Endothelial cell of umbilical vein (primary cell): Measurements from ENCODE around the gene RPLP2. TPM values are rescaled to one million over a fixed set of nuclear protein-coding genes. Genes with fewer than 3 reads are reported as not detected.

Source experiments
- BruUV-seq: library from RNA; stranded (reverse); fragments of 400-500 nt; replicated peaks from 2 replicates; lab custom pipeline; 2021; lab: Mats Ljungman, UMichigan
- CTCF ChIA-PET: fragments of 300-600, 350-600 bp; sonication (Branson Sonifier 250); formaldehyde crosslinking; loops from one replicate; lab custom pipeline; 2021; ENCODE audit warnings: antibody characterized with exemption, inconsistent platforms; lab: Charles Lee
- POLR2A ChIA-PET: fragments of 300-600, 350-600 bp; sonication (Branson Sonifier 250); formaldehyde crosslinking; loops from one replicate; lab custom pipeline; 2021; ENCODE audit warnings: antibody characterized with exemption, inconsistent platforms; lab: Charles Lee
- DNase-seq: peaks from one replicate; pipeline ENCODE4 v3.0.0-alpha.2; 2011; ENCODE audit warnings: low read depth, low spot score
- FAIRE-seq: peaks from 2 replicates; lab custom pipeline; 2011; peaks lifted over from hg19 to GRCh38; lab: Jason Lieb, UNC
- H2AFZ ChIP-seq: 2 replicates; pipeline ENCODE4 v1.6.0; 2012; ENCODE audit warnings: low read depth, low read length, control low read depth, inconsistent platforms
- H3K27ac ChIP-seq: 2 replicates; pipeline ENCODE4 v1.5.1; 2011; ENCODE audit warnings: low read depth, mild to moderate bottlenecking, control low read depth, low read length, moderate library complexity; ENCODE audit not compliant: insufficient read depth
- H3K27me3 ChIP-seq, 2 experiments: 2 replicates each; pipeline versions ENCODE4 v1.6.0 to v1.6.1; 2011; ENCODE audit warnings: low read length in 2 of 2, mixed read lengths in 1 of 2; ENCODE audit not compliant: control insufficient read depth in 2 of 2, insufficient read depth in 2 of 2
- H3K36me3 ChIP-seq, 2 experiments: 2 replicates in 1 of 2; 3 replicates in 1 of 2; pipeline ENCODE4 v1.5.1; 2011; ENCODE audit warnings: low read length in 2 of 2, mild to moderate bottlenecking in 1 of 2, moderate library complexity in 1 of 2; ENCODE audit not compliant: control insufficient read depth in 2 of 2, insufficient read depth in 2 of 2; ENCODE audit errors: extremely low read depth in 1 of 2
- H3K4me1 ChIP-seq: 3 replicates; pipeline ENCODE4 v1.5.1; 2011; ENCODE audit warnings: mild to moderate bottlenecking, low read length; ENCODE audit not compliant: control insufficient read depth, insufficient read depth; ENCODE audit errors: extremely low read depth
- H3K4me2 ChIP-seq: 2 replicates; pipeline ENCODE4 v1.6.1; 2011; ENCODE audit warnings: low read length, control low read depth, mixed read lengths; ENCODE audit not compliant: insufficient read depth
- H3K4me3 ChIP-seq, 3 experiments: fragments of 200-600 bp in 1 of 3; sonication (generic), shearing (Covaris generic) in 1 of 3; replicated peaks in 1 of 3; 2 replicates each; pipeline ENCODE4 v1.5.1; 2011 to 2016; ENCODE audit warnings: control low read depth in 3 of 3, low read length in 3 of 3, mild to moderate bottlenecking in 2 of 3, inconsistent platforms in 1 of 3, low read depth in 1 of 3, moderate library complexity in 1 of 3; ENCODE audit not compliant: insufficient read depth in 1 of 3
- H3K79me2 ChIP-seq: 2 replicates; pipeline ENCODE4 v1.6.0; 2012; ENCODE audit warnings: low read length, inconsistent platforms; ENCODE audit not compliant: control insufficient read depth, insufficient read depth
- H3K9ac ChIP-seq: replicated peaks from 2 replicates; pipeline ENCODE3; 2011; ENCODE audit warnings: low read length, control low read depth; ENCODE audit not compliant: insufficient read depth; ENCODE audit errors: extremely low read depth
- H3K9me1 ChIP-seq: replicated peaks from 3 replicates; pipeline ENCODE4 v1.6.0; 2011; ENCODE audit warnings: mild to moderate bottlenecking, low read length; ENCODE audit not compliant: control insufficient read depth, insufficient read depth; ENCODE audit errors: extremely low read depth
- H3K9me3 ChIP-seq: replicated peaks from 2 replicates; pipeline ENCODE4 v1.5.1; 2012; ENCODE audit warnings: low read length, inconsistent platforms; ENCODE audit not compliant: control insufficient read depth, insufficient read depth
- H4K20me1 ChIP-seq: replicated peaks from 2 replicates; pipeline ENCODE3; 2011; ENCODE audit warnings: mild to moderate bottlenecking, low read length; ENCODE audit not compliant: control insufficient read depth, insufficient read depth; ENCODE audit errors: extremely low read depth
- JUN ChIP-seq: IDR thresholded peaks from 2 replicates; pipeline ENCODE4 v1.6.1; 2011; ENCODE audit warnings: borderline replicate concordance, low read depth; ENCODE audit not compliant: insufficient read length, insufficient read depth
- POLR2AphosphoS5 ChIP-seq: IDR thresholded peaks from 2 replicates; pipeline ENCODE4 v1.6.1; 2012; ENCODE audit warnings: low read depth, mild to moderate bottlenecking, control low read depth, low read length, moderate library complexity; ENCODE audit not compliant: insufficient read depth
- dilution Hi-C: fragments of 300-500 bp; cut with MboI; formaldehyde crosslinking; loops from one replicate; pipeline ENCODE4 v1.15.0; 2019; ENCODE audit warnings: low sequenced_read_pairs; ENCODE audit not compliant: extremely low pct_ligation_motif_present
- intact Hi-C: fragments of 100-400 bp; cut with micrococcal nuclease; formaldehyde crosslinking; loops from one replicate; pipeline ENCODE4 v1.10.0; 2022
- polyA plus RNA-seq, 4 experiments: library from polyadenylated mRNA; depleted of rRNA in 3 of 4; stranded (reverse) in 3 of 4; unstranded in 1 of 4; fragments of >200 nt; gene quantifications; 2 replicates each; pipeline versions ENCODE4 v1.2.1 to v1.2.3, GENCODE V29; 2011 to 2012; ENCODE audit warnings: missing spikeins in 1 of 4
- total RNA-seq: library from RNA; stranded (reverse); gene quantifications from 2 replicates; pipeline ENCODE4 v1.2.3, GENCODE V29; 2021
- TF ChIP-seq, protein P1 (sequence below), 2 donors: IDR thresholded peaks; 1 replicate in 1 of 2; 2 replicates in 1 of 2; pipeline ENCODE4 v1.5.1; 2011; ENCODE audit warnings: low read length in 2 of 2, mild to moderate bottlenecking in 2 of 2, moderate library complexity in 2 of 2, control low read depth in 1 of 2, inconsistent platforms in 1 of 2, low read depth in 1 of 2; ENCODE audit not compliant: insufficient read depth in 1 of 2; ENCODE audit errors: extremely low read depth in 1 of 2

The RPLP2 gene
- total and polyA plus RNA-seq, 2 donors (not counting 3 experiments of a cell fraction or from before 2014, with no cell fraction given): 1,579 to 1,739 TPM

- no peak overlapping the region for H3K4me2 ChIP-seq
- dilution Hi-C loops (no loop called here), intact Hi-C loops (loop anchor here (2.0 kb wide), 1 partner anchor 13 kb away; no protein-coding TSS in a partner anchor)
- POLR2A ChIA-PET: no interaction called here
- TF ChIP-seq JUN (no peak), POLR2AphosphoS5 (peak; percentile 22)
- TF ChIP-seq, protein P1, sequence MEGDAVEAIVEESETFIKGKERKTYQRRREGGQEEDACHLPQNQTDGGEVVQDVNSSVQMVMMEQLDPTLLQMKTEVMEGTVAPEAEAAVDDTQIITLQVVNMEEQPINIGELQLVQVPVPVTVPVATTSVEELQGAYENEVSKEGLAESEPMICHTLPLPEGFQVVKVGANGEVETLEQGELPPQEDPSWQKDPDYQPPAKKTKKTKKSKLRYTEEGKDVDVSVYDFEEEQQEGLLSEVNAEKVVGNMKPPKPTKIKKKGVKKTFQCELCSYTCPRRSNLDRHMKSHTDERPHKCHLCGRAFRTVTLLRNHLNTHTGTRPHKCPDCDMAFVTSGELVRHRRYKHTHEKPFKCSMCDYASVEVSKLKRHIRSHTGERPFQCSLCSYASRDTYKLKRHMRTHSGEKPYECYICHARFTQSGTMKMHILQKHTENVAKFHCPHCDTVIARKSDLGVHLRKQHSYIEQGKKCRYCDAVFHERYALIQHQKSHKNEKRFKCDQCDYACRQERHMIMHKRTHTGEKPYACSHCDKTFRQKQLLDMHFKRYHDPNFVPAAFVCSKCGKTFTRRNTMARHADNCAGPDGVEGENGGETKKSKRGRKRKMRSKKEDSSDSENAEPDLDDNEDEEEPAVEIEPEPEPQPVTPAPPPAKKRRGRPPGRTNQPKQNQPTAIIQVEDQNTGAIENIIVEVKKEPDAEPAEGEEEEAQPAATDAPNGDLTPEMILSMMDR (IDR thresholded peaks at IDR 0.05; ENCODE audit: extremely low read depth in 1 of 2, insufficient read depth in 1 of 2, low read depth in 1 of 2, low read length in 2 of 2): peak; percentile 82 to 93
- H3K9ac ChIP-seq: no peak overlapping the region
- H3K9me1 ChIP-seq: no peaks in the 10 kb centered on the region
- no peaks in the 10 kb centered on the region for H3K36me3 ChIP-seq
- no peaks in the 10 kb centered on the region for H3K4me1 ChIP-seq
- CTCF ChIA-PET: interaction anchor here (0.9 to 1.8 kb wide), 7 partner anchors 8 to 267 kb away, joined by 3 to 9 read pairs (median 4); partner anchors contain the start of gene RPLP2
- no TSS peak for BruUV-seq
- DNase-seq: peak; percentile 80
- FAIRE-seq: peak; percentile 83
- no peak overlapping the region for H2AFZ ChIP-seq
- H3K79me2 ChIP-seq: peaks cover 4% of the 10 kb centered on the region
- H3K4me3 ChIP-seq: no peak overlapping the region
- no peaks in the 10 kb centered on the region for H3K9me3 ChIP-seq
- no peaks in the 10 kb centered on the region for H3K27me3 ChIP-seq
- H3K27ac ChIP-seq: no peak overlapping the region
- H4K20me1 ChIP-seq: no peaks in the 10 kb centered on the region
Observed at GRCh38 chr11:783581-784015, 26.2 kb upstream of the RPLP2 start.
